GM19463 (cell line): ENCODE data around the gene WDR5.

Experiments used
- ATAC-seq: cut with Tn5 transposase; IDR thresholded peaks from one replicate; pipeline ENCODE4 v1.9.1; 2021; ENCODE audit warnings: mild to moderate bottlenecking, moderate library complexity; ENCODE audit not compliant: unreplicated experiment

Gene WDR5

GRCh38 chr9:134172198-134173126 is 36.6 kb downstream of the WDR5 start:
- no peak for ATAC-seq

DNA sequence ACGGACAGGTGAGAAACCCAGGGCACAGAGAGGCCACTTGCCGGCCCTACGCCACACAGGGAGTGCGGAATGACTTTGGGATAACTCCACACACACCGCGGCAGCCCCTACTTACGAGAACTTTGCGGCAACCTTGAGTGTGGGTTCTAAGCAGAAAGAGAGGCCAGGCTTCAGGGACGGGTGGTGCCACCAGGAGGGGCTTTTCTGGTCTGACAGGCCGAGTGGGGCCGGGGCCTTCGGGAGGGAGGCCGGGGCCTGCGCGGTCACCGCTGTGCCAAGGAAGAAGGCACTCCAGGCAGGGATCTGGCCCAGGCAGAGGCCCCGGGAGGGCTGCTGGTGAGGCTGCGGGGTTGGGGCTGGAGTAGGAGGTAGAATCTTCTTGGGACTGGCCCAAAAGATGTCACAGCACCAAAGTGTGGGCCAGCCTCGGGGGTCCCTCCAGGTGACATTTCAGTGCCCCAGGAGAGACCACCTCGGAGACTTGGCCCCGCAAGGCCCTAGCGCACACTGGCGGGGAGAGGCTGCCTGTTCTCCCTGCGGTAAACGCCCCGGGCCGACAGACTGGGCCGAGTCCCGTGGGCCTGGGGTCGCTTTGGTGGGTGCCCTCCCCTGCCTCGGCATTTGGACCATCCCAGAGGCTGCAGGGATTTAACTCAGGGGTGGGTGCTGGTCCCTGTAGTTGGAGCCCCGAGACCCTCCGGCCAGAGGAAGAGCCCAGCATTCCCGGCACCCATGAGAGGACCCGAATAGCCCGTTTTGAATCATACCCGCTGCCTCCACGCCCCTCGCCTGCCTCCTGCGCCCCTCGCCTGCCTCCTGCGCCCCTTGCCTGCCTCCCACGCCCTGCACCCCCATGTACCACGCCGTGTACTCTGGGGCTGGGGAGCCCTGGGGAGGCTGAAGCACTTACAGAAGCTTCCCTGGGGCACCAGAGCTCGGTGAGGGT is 37.5 kb downstream of the WDR5 start:
- ATAC-seq, result no peak

- no peak for ATAC-seq
Measured at GRCh38 chr9:134174073-134174449, 38.2 kb downstream of the WDR5 start.

DNA sequence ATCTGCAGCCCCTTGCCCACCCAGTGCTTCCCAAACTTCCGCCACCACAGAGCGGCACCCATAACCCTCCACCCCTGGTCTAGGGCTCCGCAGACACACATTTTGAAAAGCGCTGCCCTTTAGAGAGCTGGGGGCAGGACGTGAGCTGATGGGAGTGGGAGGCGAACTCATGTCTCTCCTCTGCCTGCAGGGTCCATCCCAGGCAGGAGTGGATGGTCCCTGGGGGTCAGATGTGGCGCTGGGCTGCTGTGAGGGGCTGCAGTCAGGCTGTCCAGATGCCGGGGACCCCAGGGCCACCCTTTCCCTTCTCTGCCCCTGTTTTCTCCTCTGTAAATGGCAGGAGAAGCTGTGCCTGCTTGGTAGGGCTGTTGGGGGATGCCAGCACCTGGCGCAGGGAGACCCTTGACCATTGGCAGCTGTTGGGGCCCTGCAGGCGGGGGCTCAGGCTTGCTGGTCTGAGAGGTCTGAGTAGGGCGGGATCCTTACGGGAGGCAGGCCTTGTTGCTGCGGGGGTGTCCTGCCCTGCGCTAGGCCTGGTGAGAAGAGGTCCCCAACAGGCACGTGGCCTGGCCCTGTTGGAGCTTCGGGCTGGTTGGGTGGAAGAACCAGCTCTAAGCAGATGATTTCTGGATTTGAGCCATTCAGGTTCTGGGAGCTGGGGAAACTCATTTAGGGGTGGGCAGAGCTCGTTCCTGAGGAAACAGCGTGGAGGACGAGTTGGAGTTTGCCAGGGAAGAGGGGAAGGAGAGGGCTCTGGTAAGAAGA is 38.8 kb downstream of the WDR5 start:
- ATAC-seq, result no peak

DNA sequence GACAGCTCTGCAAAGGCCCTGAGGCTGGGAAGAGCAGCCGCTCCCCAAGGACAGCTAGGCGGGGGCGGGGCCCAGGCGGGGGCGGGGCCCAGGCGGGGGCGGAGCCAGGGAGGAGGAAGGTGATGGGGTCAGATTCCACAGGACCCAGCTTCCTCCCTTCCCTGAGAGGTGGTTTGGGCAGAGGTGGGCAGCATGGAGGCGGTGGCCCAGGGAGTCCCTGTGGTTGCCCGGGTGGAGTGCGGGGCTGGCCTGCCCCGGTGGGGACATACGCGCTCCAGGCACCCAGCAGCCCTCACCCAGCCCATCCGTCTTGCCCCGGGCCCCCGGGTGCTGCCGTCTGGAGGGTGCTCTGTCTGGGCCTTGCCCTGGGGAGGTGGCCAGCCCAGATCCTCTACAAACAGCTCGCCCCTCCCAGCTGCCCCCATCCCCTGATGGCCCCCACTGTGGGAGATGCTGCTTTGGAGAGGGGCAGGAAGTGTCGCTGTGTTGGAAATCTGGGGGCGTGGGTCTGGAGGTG is 39.5 kb downstream of the WDR5 start:
- ATAC-seq, result no peak

GRCh38 chr9:134175808-134176598 is 40.1 kb downstream of the WDR5 start:
- ATAC-seq, result no peak

DNA sequence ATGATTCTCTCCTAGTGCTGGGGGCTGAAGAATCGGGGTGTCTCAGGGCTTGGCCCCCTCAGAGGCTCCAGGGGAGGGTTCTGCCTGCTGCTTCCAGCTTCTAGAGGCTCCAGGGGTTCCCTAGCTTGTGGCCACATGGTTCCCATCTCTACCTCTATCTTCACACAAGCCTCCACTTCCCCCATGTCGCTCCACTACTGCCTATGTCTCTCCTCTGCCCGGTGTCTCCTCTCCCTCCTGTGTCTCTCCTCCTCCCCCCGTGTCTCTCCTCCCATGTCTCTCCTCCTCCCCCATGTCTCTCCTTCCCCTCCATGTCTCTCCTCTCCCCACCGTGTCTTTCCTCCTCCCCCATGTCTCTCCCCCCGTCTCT is 40.7 kb downstream of the WDR5 start:
- ATAC-seq, result no peak

DNA sequence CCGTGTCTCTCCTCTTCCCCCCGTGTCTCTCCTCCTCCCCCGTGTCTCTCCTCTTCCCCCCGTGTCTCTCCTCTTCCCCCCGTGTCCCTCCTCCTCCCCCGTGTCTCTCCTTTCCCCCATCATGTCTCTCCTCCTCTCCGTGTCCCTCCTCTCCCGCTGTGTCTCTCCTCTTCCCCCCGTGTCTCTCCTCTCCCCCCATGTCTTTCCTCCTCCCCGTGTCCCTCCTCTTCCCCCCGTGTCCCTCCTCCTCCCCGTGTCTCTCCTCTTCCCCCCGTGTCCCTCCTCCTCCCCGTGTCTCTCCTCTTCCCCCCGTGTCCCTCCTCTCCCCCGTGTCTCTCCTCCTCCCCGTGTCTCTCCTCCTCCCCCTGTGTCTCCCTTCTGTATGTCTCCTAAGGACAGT is 41.3 kb downstream of the WDR5 start:
- ATAC-seq, result no peak

DNA sequence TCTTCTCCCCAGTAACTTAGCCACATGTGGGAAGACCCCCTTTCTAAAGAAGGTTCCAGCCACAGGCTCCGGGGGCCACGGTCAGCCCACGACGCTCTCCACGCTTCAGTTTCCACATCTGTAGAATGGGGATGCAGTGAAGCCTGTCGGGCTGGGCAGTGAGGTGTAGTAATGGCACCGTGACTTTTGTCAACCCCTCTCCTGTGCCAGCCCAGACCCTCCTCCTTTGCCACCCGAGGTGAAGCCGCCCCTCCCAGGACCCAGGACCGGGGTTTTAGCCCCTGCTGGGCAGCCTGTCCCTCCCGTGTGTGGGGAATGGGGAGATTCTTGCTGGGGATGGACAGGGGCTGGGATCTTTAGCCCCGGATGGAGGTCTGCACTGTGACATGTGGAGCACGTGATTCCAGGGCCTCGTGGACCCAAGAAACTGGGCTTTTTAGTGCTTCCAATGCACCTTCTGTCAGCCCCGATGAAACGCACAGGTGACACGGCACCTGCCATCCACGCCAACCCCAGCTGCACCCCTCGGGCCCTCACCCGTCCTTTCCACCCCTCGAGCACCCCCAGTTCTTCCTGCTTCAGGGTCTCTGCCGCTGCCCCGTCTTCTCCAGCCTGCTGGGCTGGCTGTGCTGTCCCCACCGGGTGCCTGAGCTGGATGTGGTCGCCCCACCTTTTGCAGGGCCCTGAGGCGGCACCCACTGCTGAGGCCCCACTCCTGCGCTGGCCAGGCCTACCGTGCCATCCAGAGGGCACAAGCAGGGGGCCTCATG is 41.9 kb downstream of the WDR5 start:
- no peak for ATAC-seq

DNA sequence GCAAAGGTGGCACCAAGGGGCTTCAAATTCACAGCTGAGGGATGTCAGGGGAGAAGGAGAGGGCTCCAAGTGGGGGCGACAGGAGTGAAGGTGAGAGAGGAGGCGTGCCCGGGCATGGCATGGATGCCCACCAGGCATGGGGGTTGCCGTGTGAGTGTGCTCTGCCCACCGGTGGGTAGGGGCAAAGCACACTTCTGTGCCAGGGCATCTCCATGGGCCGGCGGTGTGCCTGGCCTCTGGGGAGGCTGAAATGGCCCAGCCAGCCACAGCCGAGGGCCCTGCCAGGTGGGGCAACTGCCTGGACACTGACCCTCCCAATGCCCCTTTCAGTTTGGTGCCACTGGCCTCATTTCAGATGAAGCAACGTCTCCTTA is 42.5 kb downstream of the WDR5 start:
- ATAC-seq, result no peak

GRCh38 chr9:134178768-134179551 is 43.1 kb downstream of the WDR5 start:
- no peak for ATAC-seq

- ATAC-seq, result no peak
Measured at GRCh38 chr9:134179595-134179917, 43.7 kb downstream of the WDR5 start.

DNA sequence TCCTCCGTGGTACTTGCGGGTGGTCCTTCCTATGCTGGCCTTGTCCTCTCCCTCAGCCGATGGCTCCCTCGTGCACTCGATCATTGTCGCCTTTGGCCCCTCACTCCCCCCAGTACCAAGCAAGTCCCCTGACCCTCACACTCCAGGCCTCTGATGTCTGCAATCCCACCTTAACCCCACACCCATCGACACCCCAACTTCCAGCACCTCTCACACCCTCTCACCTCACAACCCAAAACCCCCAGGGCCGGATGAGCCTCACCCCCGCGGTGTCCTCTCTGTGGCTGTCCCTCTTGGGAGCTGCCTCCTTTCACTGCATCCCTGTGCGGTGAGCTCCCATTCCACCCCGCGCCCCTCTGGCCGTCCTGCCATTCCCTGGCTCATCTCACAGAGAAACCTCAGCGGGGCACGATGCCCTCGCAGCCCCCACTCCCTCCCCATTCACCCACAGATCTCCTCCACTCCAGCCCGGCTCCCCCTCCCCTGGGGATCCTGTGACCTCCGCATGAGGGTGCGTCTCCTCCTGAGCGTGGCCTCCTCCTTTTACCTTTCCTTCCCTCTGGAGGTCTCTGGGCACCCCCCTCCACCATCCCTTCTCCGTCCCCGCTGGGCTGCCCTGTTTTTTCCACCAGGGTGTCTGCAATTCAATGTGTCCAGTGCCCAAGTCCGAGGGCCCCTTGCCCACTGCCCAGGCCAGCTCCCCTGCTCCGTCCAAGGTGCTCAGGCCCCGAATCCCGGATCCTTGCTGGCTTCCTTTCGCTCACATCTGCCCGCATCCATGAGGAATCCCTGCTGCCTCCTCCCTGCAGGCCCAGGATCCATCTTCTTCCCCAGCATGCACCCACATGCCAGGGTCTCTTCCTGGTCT is 44.3 kb downstream of the WDR5 start:
- ATAC-seq, result no peak

GRCh38 chr9:134180786-134181647 is 45.1 kb downstream of the WDR5 start:
- ATAC-seq, result no peak

GRCh38 chr9:134181648-134182034 is 45.8 kb downstream of the WDR5 start:
- no peak for ATAC-seq

DNA sequence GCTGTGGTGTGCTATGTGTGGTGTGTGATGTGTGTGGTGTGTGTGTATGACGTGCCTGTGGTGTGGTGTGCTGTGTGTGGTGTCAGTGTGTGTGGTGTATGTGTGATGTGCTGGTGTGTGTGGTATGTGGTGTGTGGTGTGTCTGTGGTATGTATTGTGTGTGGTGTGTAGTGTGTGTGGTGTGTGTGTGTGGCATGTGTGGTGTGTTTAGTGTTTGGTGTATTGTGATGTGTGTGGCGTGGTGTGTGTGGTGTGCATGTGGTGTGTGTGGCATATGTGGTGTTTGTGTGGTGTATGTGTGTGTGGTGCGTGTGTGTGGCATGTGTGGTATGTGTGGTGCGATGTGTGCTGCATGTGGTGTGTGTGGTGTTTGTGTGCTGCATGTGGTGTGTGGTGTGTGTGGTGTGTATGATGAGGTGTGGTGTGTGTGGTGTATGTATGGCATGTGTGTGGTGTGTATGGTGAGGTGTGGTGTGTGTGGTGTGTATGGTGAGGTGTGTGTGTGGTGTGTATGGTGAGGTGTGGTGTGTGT is 46.7 kb downstream of the WDR5 start:
- no peak for ATAC-seq
